NCI-H1105 (cell line): ENCODE measurements around the gene MOSMO.

Experiments
- DNase-seq: peaks from one replicate; lab custom pipeline; 2025; lab: John Stamatoyannopoulos, UW

Gene MOSMO

GRCh38 chr16:22050963-22051362, 43.1 kb downstream of the MOSMO start:
- no peak for DNase-seq

GRCh38 chr16:22052980-22053379, 45.1 kb downstream of the MOSMO start:
- no peak for DNase-seq

GRCh38 chr16:22053921-22054341, 46.0 kb downstream of the MOSMO start:
- no peak for DNase-seq

GRCh38 chr16:22054847-22055590, 47.1 kb downstream of the MOSMO start:
- no peak for DNase-seq

GRCh38 chr16:22055881-22056280, 48.0 kb downstream of the MOSMO start:
- no peak for DNase-seq

- no peak for DNase-seq
Measured at GRCh38 chr16:22063888-22064467, 56.1 kb downstream of the MOSMO start.

GRCh38 chr16:22065252-22065651, 57.3 kb downstream of the MOSMO start:
- no peak for DNase-seq

GRCh38 chr16:22070361-22071330, 62.7 kb downstream of the MOSMO start:
- no peak for DNase-seq

- no peak for DNase-seq
Measured at GRCh38 chr16:22071331-22071910, 63.5 kb downstream of the MOSMO start.

- no peak for DNase-seq
Measured at GRCh38 chr16:22073350-22073749, 65.4 kb downstream of the MOSMO start.

- DNase-seq = no peak
Measured at GRCh38 chr16:22075043-22075757, 67.3 kb downstream of the MOSMO start.

- no peak for DNase-seq
Measured at GRCh38 chr16:22075776-22076175, 67.9 kb downstream of the MOSMO start.

- peak; percentile 31 for DNase-seq
Measured at GRCh38 chr16:22077700-22078313, 69.9 kb downstream of the MOSMO start.

GRCh38 chr16:22078656-22079055, 70.7 kb downstream of the MOSMO start:
- DNase-seq = no peak

GRCh38 chr16:22081050-22081449, 73.1 kb downstream of the MOSMO start:
- no peak for DNase-seq

GRCh38 chr16:22086440-22086839, 78.5 kb downstream of the MOSMO start:
- no peak for DNase-seq

- DNase-seq = no peak
Measured at GRCh38 chr16:22088642-22089041, 80.7 kb downstream of the MOSMO start.

- DNase-seq = no peak
Measured at GRCh38 chr16:22089910-22090309, 82.0 kb downstream of the MOSMO start.

GRCh38 chr16:22091721-22092120, 83.8 kb downstream of the MOSMO start:
- DNase-seq = no peak

GRCh38 chr16:22092143-22092933, 84.4 kb downstream of the MOSMO start, which contains the start of gene VWA3A:
Gene VWA3A (plus strand): TSS chr16:22092541. CDS start chr16:22092638, 97 bp downstream.
- DNase-seq = no peak
